GM06990 (cell line): ENCODE data around the gene SWI5.
A peak's percentile ranks its signal among the peaks of the same experiment; 100 is the strongest.
"Not testable (repeated sequence)": the region's sequence is repeated elsewhere in the genome, so short reads cannot be mapped to it uniquely, and the experiment has no call there.

Source experiments
- DNase-seq: peaks from one replicate; pipeline ENCODE4 v3.0.0-alpha.2; 2011; ENCODE audit not compliant: insufficient read length; ENCODE audit errors: extremely low read depth
- H3K27me3 ChIP-seq: replicated peaks from 2 replicates; pipeline ENCODE4 v1.6.0; 2011; ENCODE audit warnings: low read length; ENCODE audit not compliant: control insufficient read depth, insufficient read depth
- H3K36me3 ChIP-seq: 2 replicates; pipeline ENCODE4 v1.5.1; 2011; ENCODE audit warnings: low read length; ENCODE audit not compliant: control insufficient read depth, insufficient read depth
- H3K4me3 ChIP-seq: replicated peaks from 2 replicates; pipeline ENCODE4 v1.5.1; 2011; ENCODE audit warnings: low read depth, mild to moderate bottlenecking, control low read depth, low read length
- CTCF ChIP-seq: IDR thresholded peaks from 2 replicates; pipeline ENCODE4 v1.5.1; 2011; ENCODE audit warnings: low read length, control low read depth, mild to moderate bottlenecking, inconsistent platforms; ENCODE audit not compliant: insufficient read depth, poor library complexity, severe bottlenecking

SWI5 gene

GRCh38 chr9:128276574-128277270, 646 bp downstream of the SWI5 start:
- H3K27me3 ChIP-seq: no peaks in the 10 kb centered on the region
- TF ChIP-seq CTCF: no peak
- peaks cover 4% of the 10 kb centered on the region; the same call in 1 of the 2 replicates for H3K36me3 ChIP-seq
- peak overlapping the region; percentile 69 for H3K4me3 ChIP-seq
- no peak for DNase-seq

GRCh38 chr9:128279088-128280073, 3.3 kb downstream of the SWI5 start:
- not testable (repeated sequence) for H3K36me3 ChIP-seq, DNase-seq, H3K27me3 ChIP-seq, H3K4me3 ChIP-seq

GRCh38 chr9:128280084-128280622, 4.1 kb downstream of the SWI5 start:
- no peak for DNase-seq
- no peaks in the 10 kb centered on the region for H3K36me3 ChIP-seq
- no peak overlapping the region for H3K4me3 ChIP-seq
- no peaks in the 10 kb centered on the region for H3K27me3 ChIP-seq
- TF ChIP-seq CTCF: no peak

- no peak for DNase-seq
- peaks cover 6% of the 10 kb centered on the region for H3K36me3 ChIP-seq
- TF ChIP-seq CTCF: no peak
- H3K27me3 ChIP-seq: no peaks in the 10 kb centered on the region
- H3K4me3 ChIP-seq: no peak overlapping the region
These were observed 6.4 kb downstream of the SWI5 start for GRCh38 chr9:128282500-128282899.

- Histone ChIP-seq H3K27me3 (no peaks in the 10 kb centered on the region), H3K4me3 (no peak overlapping the region), H3K36me3 (peaks cover 9% of the 10 kb centered on the region)
- no peak for DNase-seq
- TF ChIP-seq CTCF: no peak
These were observed 9.1 kb downstream of the SWI5 start for GRCh38 chr9:128285033-128285784.
